GM18526 (cell line): ENCODE measurements around the gene GALNT14.

ENCODE experiments used
- POLR2A ChIP-seq: IDR thresholded peaks from 3 replicates; pipeline ENCODE4 v1.6.1; 2011; ENCODE audit not compliant: insufficient read length; ENCODE audit errors: extremely low read depth

Gene GALNT14

GRCh38 chr2:31140151-31140550 is 1.9 kb upstream of the GALNT14 start:
- TF ChIP-seq POLR2A = no peak

- TF ChIP-seq POLR2A = no peak
These were observed 1.4 kb upstream of the GALNT14 start for GRCh38 chr2:31139671-31140070.

GRCh38 chr2:31137211-31138036 is 816 bp downstream of the GALNT14 start:
- TF ChIP-seq POLR2A = no peak

- no peak for TF ChIP-seq POLR2A
These were observed 1.5 kb downstream of the GALNT14 start for GRCh38 chr2:31136732-31137131.

- no peak for TF ChIP-seq POLR2A
These were observed 2.2 kb downstream of the GALNT14 start for GRCh38 chr2:31136000-31136399.

GRCh38 chr2:31134480-31134879 is 3.8 kb downstream of the GALNT14 start:
- TF ChIP-seq POLR2A = no peak

- TF ChIP-seq POLR2A = no peak
These were observed 5.5 kb downstream of the GALNT14 start for GRCh38 chr2:31132786-31133185.

- TF ChIP-seq POLR2A = no peak
These were observed 6.4 kb downstream of the GALNT14 start for GRCh38 chr2:31131871-31132270.

GRCh38 chr2:31129375-31130171 is 8.7 kb downstream of the GALNT14 start:
- TF ChIP-seq POLR2A = no peak

GRCh38 chr2:31127931-31128330 is 10.3 kb downstream of the GALNT14 start:
- no peak for TF ChIP-seq POLR2A

GRCh38 chr2:31125918-31126695 is 12.1 kb downstream of the GALNT14 start:
- TF ChIP-seq POLR2A = no peak

GRCh38 chr2:31124904-31125303 is 13.3 kb downstream of the GALNT14 start:
- TF ChIP-seq POLR2A = no peak

- TF ChIP-seq POLR2A = no peak
These were observed 16.1 kb downstream of the GALNT14 start for GRCh38 chr2:31122133-31122532.

- TF ChIP-seq POLR2A = no peak
These were observed 24.5 kb downstream of the GALNT14 start for GRCh38 chr2:31113765-31114164.

- no peak for TF ChIP-seq POLR2A
These were observed 25.7 kb downstream of the GALNT14 start for GRCh38 chr2:31112544-31112943.
